GM12891 (cell line): ENCODE data around the gene BOC.

Source experiments
- POLR2A ChIP-seq: IDR thresholded peaks from 2 replicates; pipeline ENCODE4 v1.6.1; 2011; ENCODE audit warnings: low read depth, low read length, control low read depth
- POLR2AphosphoS5 ChIP-seq: IDR thresholded peaks from 2 replicates; pipeline ENCODE4 v1.6.1; 2011; ENCODE audit warnings: low read depth, low read length, control low read depth
- POU2F2 ChIP-seq: IDR thresholded peaks from 2 replicates; pipeline ENCODE4 v1.6.1; 2011; ENCODE audit warnings: low read depth, mild to moderate bottlenecking, control low read depth, low read length, moderate library complexity
- TAF1 ChIP-seq: IDR thresholded peaks from 2 replicates; pipeline ENCODE4 v1.6.1; 2011; ENCODE audit warnings: low read depth, low read length, control low read depth

DNA sequence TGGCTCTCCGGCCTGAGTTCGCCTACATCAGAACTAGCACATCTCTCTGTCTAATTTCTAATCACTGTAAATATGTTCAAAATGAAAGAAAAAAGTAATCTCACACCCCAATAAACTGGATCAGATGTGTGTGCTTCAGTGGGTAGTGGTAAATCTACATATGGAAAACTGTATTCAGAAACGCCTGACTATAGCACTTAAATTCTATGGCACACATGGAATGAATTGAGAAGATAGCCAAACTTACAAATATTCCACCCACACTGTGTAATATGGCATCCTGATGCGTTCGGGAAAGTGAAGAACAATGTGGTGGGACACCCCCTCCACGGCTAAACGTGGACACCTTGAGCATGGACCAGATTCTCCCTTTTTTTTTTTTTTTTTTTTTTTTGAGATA is 40.6 kb upstream of the BOC start:
- TF ChIP-seq TAF1 (no peak), POLR2AphosphoS5 (no peak), POLR2A (no peak), POU2F2 (no peak)
